Gastroesophageal sphincter (tissue), 3 donors: ENCODE data around the gene ANGPTL3.

Experiments
- CTCF ChIP-seq, 4 experiments: fragments of 200-600 bp in 2 of 4; fragments of 450-650 bp in 2 of 4; sonication (generic) in 1 of 4; IDR thresholded peaks; one replicate each; pipeline ENCODE4 v1.5.1; 2017 to 2019; ENCODE audit warnings: antibody characterized with exemption in 4 of 4, mild to moderate bottlenecking in 2 of 4, moderate library complexity in 2 of 4
- EP300 ChIP-seq: sonication (generic); formaldehyde crosslinking; IDR thresholded peaks from one replicate; pipeline ENCODE4 v1.6.1; 2017; ENCODE audit warnings: antibody characterized with exemption, mild to moderate bottlenecking
- POLR2A ChIP-seq, 2 donors: fragments of 450-650 bp; IDR thresholded peaks; one replicate each; pipeline ENCODE4 v1.6.1; 2017; ENCODE audit warnings: antibody characterized with exemption in 2 of 2, mild to moderate bottlenecking in 2 of 2, moderate library complexity in 1 of 2

GRCh38 chr1:62628506-62628905, 31.2 kb downstream of the ANGPTL3 start:
- TF ChIP-seq CTCF (IDR thresholded peaks at IDR 0.05) (no peak), POLR2A (IDR thresholded peaks at IDR 0.05) (no peak), EP300 (no peak)
